GM19025 (cell line): ENCODE data around the gene TSPAN2.

Experiments used
- ATAC-seq: cut with Tn5 transposase; IDR thresholded peaks from one replicate; pipeline ENCODE4 v1.9.1; 2021; ENCODE audit warnings: mild to moderate bottlenecking, low read depth, moderate library complexity; ENCODE audit not compliant: unreplicated experiment

TSPAN2 gene

DNA sequence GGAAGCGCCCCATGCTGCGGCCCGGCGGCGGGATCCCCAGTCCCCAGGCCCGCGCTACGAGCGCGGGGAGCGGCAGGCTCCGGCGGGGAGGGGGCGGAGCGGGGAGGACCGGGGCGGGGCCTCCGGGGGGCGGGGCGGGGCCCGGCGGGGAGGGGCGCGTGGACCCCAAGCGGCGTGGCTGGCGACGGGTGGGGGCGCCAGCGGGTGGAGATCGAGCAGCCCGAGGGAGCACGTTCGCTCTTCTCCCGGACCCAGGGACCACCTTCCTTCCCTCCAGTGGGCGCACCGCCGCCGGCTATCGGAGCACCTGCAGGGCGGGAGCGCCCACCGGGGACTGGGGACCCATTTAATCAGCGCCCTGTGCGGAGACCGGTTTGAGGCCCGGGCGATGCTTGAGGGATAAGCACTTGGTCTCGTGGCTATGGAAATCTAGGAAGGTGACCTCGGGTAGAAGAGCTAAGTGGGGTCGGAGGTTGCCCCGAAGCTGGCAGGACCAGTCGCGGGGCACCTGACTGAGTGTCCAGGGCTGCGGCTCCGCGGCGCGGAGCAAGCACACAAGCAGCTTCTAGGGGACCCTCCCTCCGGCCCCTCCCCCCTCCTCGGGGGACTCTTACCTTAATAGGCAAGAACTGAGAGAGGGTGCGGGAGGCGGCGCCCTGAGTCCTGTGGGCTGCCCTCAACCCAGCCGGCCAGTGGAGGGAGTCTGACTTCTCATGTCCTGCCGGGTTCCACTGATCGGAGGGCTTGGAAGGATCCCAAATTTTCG lies at the start of gene TSPAN2:
Gene TSPAN2 (minus strand): TSS at position 84 of the 766 bp plus-strand sequence. CDS start 71 bp downstream, at position 13.
- ATAC-seq = no peak

DNA sequence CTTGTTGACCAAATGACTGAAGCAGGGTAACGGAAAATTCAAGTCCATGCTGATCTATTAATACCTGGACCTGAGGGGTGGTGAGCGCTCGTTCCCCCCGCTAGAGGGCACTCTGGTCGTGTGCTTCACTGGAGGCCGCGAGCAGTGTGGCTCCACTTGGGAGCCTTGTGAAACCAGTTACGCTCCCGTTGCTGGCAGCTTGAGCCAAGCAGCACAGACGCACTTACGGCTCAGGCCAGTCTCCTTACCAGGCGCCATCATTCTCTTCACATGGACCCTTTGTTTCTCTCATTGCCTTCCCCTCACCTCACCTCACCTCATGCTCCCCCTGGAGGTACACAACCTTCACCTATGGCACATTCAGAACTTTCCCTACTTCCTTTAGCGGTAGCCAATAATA lies 49.7 kb upstream of the TSPAN2 start:
- ATAC-seq = peak; percentile 85

DNA sequence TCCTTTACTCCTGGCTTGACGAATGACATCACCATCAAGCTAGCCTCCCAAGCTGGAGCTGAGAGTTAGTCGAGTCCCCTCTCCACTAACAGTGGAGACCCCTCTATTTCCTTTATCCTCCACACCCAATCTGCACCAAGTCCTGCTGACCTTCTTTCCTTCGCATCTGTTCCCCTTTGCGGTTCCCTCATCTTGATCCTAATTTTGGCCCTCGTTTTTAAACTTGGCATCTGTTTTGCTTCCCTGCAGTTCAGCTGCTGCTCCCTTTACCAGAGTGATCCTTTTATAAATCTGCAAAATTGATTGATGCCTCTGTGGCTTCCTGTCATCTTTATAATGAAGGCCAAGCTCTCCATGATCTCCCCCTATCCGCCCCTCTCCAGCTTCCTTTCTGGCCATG lies 49.0 kb upstream of the TSPAN2 start:
- no peak for ATAC-seq

- no peak for ATAC-seq
Observed at GRCh38 chr1:115137191-115137590, 47.9 kb upstream of the TSPAN2 start.

GRCh38 chr1:115136706-115137105 lies 47.4 kb upstream of the TSPAN2 start:
- no peak for ATAC-seq

DNA sequence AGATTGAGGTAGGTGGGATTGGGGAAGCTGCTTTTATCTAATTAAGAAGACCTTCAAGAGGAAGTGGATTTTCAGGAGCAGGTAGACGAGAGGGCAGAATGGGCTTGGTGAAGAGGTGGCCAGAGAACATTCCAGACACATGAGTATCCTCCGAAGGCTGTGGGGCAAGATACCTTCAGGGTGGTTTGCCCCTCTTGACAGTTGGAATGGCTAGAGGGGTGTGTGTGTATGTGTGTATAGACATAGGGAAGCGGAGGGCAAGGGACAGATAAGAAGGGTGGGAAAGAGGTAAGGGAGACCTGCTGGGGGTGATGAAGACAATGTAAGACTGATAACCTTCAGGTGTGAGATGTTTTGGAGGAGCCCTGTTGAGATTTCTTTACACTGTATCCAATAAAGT lies 46.8 kb upstream of the TSPAN2 start:
- ATAC-seq = no peak

GRCh38 chr1:115135681-115136080 lies 46.4 kb upstream of the TSPAN2 start:
- no peak for ATAC-seq

DNA sequence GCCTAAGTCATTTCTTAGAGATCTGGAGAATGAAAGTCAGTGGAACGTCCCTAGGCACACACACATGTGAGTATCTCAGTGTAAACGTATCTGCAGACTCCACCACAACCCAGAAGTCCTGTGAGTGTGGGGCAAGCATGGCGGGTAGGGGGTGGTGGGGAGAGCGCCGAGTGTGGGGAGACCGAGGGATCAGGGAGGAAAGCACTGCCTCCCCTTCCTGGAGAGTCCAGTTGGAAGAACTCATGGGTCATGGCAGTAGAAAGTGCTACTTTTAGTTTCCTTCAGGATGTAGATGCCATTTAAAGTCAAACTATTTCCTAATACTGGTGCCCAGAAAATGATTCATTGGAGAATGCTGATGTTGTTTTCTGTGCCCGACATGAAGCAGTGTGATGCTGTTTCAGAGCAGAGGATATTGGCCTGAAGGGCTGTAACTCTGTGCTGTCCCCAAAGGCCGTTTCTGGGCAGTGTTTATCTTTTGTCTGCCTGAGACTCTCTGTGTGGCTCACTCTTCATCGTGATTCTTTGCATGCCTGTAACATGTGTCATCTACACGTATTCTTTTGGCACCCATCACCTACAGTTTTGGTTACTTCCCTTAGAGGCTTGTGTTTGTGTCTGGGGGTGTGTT lies 45.7 kb upstream of the TSPAN2 start:
- ATAC-seq = no peak

- ATAC-seq = no peak
Observed at GRCh38 chr1:115134231-115134630, 44.9 kb upstream of the TSPAN2 start.

DNA sequence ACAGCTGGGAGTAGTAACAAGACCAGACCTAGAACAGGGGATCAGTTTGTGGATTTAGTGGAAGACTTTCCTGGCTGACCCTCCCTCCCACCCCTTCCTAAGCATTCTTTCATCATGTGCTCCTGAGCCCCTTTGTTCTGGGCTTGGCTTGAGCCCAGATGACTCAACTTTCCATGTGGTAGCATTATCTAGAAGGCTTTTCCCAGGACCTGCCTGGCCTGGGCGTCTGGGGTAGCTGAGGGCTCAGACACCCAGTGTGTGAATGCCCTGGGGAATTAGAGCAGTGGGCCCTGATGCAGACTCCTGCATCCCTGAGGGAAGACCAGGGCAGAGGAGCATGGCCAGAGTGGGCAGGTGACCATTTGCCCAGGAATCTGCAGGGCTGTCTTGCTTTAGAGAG lies 44.1 kb upstream of the TSPAN2 start:
- ATAC-seq = no peak

GRCh38 chr1:115130786-115131185 lies 41.5 kb upstream of the TSPAN2 start:
- ATAC-seq = no peak

- no peak for ATAC-seq
Observed at GRCh38 chr1:115129071-115129640, 39.9 kb upstream of the TSPAN2 start.

DNA sequence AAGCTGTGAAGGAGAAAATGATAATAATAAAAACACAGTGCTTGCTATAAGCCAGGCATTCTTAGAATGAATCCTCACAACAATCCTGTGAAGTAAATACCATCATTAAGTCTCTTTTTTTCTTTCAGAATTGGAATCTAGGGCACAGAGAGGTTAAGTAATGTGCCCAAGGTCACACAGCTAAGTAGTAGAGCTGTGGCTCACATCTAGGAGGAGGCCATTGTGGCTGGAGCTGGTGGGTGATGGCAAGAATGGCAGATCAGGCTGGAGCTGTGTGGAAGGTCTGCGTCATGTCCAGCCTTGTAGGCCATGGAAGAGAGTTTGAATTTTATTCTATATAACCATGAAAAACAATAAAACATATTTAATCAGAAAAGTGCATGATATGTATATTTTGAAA lies 38.2 kb upstream of the TSPAN2 start:
- ATAC-seq = no peak

GRCh38 chr1:115126516-115126915 lies 37.2 kb upstream of the TSPAN2 start:
- ATAC-seq = no peak

GRCh38 chr1:115123116-115123515 lies 33.8 kb upstream of the TSPAN2 start:
- ATAC-seq = no peak

DNA sequence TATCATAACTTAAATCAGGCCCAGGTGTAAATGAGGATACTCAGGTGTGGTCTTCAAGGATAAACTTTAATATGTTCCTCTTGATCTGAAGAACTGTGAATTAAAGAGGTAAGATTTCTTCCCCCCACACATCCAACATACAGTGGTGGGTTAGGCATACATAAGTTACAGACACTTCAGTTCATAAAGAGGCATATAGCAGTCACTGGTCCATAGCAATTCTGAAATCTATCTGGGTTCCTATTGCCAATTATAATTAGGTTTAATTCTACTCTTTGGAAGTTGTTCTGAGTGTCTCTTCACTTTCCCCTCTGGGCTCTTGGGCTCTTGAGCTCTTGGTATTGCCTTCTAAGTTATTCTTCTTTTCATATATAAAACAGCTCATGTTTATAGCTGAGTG lies 32.5 kb upstream of the TSPAN2 start:
- ATAC-seq = no peak

DNA sequence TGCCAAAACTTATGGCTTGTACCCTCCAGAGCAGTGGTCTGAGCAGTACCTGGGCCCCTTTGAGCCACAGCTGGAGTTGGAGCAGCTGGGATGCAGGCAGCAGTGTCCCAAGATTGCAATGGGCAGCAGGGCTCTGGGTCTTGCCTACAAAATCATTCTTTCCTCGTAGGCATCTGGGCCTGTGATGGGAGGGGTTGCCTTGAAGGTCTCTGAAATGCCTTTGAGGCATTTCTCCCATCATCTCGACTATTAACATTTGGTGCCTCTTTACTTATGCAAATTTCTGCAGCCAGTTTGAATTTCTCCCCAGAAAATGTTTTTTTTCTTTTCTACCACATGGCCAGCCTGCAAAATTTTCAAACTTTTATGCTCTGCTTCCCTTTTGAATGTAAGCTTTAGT lies 31.0 kb upstream of the TSPAN2 start:
- no peak for ATAC-seq

DNA sequence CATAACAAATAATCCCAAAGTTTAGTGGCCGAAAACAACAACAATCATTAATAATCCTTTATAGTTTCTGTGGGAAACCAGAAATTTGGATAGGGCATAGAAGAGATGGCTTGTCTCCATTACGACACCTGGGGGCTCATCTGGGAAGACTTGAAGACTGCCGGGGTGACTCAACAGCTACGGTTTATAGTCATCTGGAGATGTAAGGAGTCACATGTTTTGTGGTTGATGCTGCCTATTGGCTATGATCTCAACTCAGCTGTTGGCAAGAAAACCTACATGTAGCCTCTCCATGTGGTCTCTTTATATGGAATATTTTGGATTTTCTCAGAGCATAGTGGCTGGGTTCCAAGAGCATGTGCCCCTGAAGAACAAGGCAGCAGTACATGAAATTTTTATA lies 29.3 kb upstream of the TSPAN2 start:
- ATAC-seq = no peak

GRCh38 chr1:115118086-115118485 lies 28.8 kb upstream of the TSPAN2 start:
- ATAC-seq = no peak

- ATAC-seq = no peak
Observed at GRCh38 chr1:115117298-115117697, 28.0 kb upstream of the TSPAN2 start.

DNA sequence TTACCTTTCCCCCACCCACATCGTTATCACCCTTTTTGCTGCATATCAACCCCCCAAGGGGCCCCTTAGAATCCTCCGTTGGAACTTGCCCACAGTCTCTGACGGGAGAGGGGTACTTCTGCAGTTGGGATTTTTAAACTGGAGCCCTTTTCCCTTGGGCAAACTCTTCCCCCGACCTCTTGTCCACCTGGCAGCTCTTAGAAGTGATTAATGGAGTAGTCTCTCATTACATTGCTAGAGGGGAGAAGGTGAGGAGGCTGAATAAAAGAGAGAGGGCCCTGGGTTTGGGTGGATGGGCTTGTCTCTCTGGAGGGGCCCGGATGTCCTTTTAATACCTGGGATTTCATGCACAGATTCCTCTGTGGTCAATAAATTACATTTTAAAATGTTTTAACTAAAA lies 27.2 kb upstream of the TSPAN2 start:
- no peak for ATAC-seq
